A549 treated with CORT108297 at 1 μM for 4 hours (cell line): ENCODE data around the gene TAMALIN. TPM values are rescaled to one million over a fixed set of nuclear protein-coding genes. Genes with fewer than 3 reads are reported as not detected.

Experiments
- total RNA-seq: library from RNA; stranded (reverse); fragments of 200-300 nt; extraction: Qiagen RNA extraction; gene quantifications from 5 replicates; pipeline ENCODE4 v1.2.3, GENCODE V29; 2022

The TAMALIN gene
- 0.32 to 0.58 TPM (median 0.41 TPM) in 5 replicates for total RNA-seq

GRCh38 chr12:52006726-52007157, at the start of gene TAMALIN:
TAMALIN (plus strand) TSS chr12:52006946; CDS start chr12:52007020, 74 bp downstream.

GRCh38 chr12:52050758-52051541, 44.2 kb downstream of the TAMALIN start, which contains the start of gene NR4A1:
NR4A1 (plus strand) TSS chr12:52051442; CDS start chr12:52054329, 2,887 bp downstream.

Other genes starting within 250 kb of the TAMALIN start
- gene FIGNL2, start 158.2 kb upstream of the TAMALIN start, total RNA-seq = 0.17 to 0.30 TPM (median 0.29 TPM) in 5 replicates
- 0.08 to 0.12 TPM in 2 of 5 replicates, not detected in the others for gene ANKRD33, start 118.8 kb upstream of the TAMALIN start, total RNA-seq
- 0.04 to 0.24 TPM (median 0.17 TPM) in 5 replicates for gene ACVRL1, start 99.4 kb upstream of the TAMALIN start, total RNA-seq
- gene ACVR1B, start 55.2 kb upstream of the TAMALIN start, total RNA-seq = 13.2 to 17.8 TPM (median 16.7 TPM) in 5 replicates
- 29.4 to 44.3 TPM (median 34.2 TPM) in 5 replicates for gene NR4A1, start 44.5 kb downstream of the TAMALIN start, total RNA-seq
- 82.5 to 103 TPM (median 103 TPM) in 5 replicates for gene ATG101, start 63.0 kb downstream of the TAMALIN start, total RNA-seq
- not detected in 5 replicates for gene SMIM41, start 72.8 kb downstream of the TAMALIN start, total RNA-seq
- 48.5 to 70.6 TPM (median 60.1 TPM) in 5 replicates for gene KRT80, start 185.1 kb downstream of the TAMALIN start, total RNA-seq
- gene KRT7, start 226.3 kb downstream of the TAMALIN start, total RNA-seq = 4,100 to 4,959 TPM (median 4,677 TPM) in 5 replicates